K562 (cell line): ENCODE measurements around the gene MYO16. TPM values are rescaled to one million over a fixed set of nuclear protein-coding genes. Genes with fewer than 3 reads are reported as not detected.

Experiments used
- ATAC-seq: fragments of 200-7000 bp; cut with Tn5 transposase; 3 replicates; pipeline ENCODE4 v1.9.1; 2020; ENCODE audit warnings: moderate library complexity
- BruUV-seq: library from RNA; stranded (reverse); fragments of 400-500 nt; replicated peaks from 2 replicates; lab custom pipeline; 2021; lab: Mats Ljungman, UMichigan
- CTCF ChIA-PET: fragments of 300-600 bp; formaldehyde crosslinking; extraction: SDS; loops from one replicate; lab custom pipeline; 2021; ENCODE audit warnings: low intra/inter-chr PET ratio; lab: Yijun Ruan, JAX
- POLR2A ChIA-PET: fragments of 300-600, 350-650 bp; sonication (Branson Sonifier 250); formaldehyde crosslinking; extraction: SDS; loops from one replicate; lab custom pipeline; 2021; ENCODE audit warnings: antibody characterized with exemption, inconsistent platforms; lab: Yijun Ruan, JAX
- DNase-seq, 4 experiments: peaks; one replicate each; pipeline versions ENCODE4 v3.0.0 to v3.0.0-alpha.2; 2011 to 2018; ENCODE audit warnings: low spot score in 3 of 4, mixed read lengths in 3 of 4; ENCODE audit errors: extremely low read depth in 1 of 4
- FAIRE-seq: peaks from 2 replicates; lab custom pipeline; 2011; peaks lifted over from hg19 to GRCh38; lab: Jason Lieb, UNC
- H2AFZ ChIP-seq: 2 replicates; pipeline ENCODE4 v1.6.0; 2011; ENCODE audit warnings: low read depth, low read length, control low read depth, inconsistent platforms
- H3K27ac ChIP-seq: fragments of 200-600 bp; 3 replicates; pipeline ENCODE4 v1.8.0; 2011; ENCODE audit warnings: low read depth, mild to moderate bottlenecking, control low read depth, inconsistent platforms, low read length, moderate library complexity, mixed read lengths; ENCODE audit errors: extremely low read depth
- H3K27me3 ChIP-seq, 2 experiments: fragments of 300-600 bp in 1 of 2; 2 replicates in 1 of 2; 3 replicates in 1 of 2; pipeline versions ENCODE4 v1.6.0 to v1.8.0; 2011; ENCODE audit warnings: inconsistent platforms in 2 of 2, low read length in 2 of 2, mild to moderate bottlenecking in 1 of 2, mixed read lengths in 1 of 2, moderate library complexity in 1 of 2; ENCODE audit not compliant: control insufficient read depth in 2 of 2, insufficient read depth in 2 of 2
- H3K36me3 ChIP-seq: fragments of 300-600 bp; 3 replicates; pipeline ENCODE4 v1.8.0; 2011; ENCODE audit warnings: mild to moderate bottlenecking, low read length, inconsistent platforms; ENCODE audit not compliant: control insufficient read depth, insufficient read depth
- H3K4me1 ChIP-seq, 2 experiments: fragments of 200-600 bp in 1 of 2; replicated peaks in 1 of 2; 2 replicates in 1 of 2; 3 replicates in 1 of 2; pipeline versions ENCODE4 v1.5.1 to v1.8.0; 2011; ENCODE audit warnings: inconsistent platforms in 2 of 2, low read length in 2 of 2, mild to moderate bottlenecking in 1 of 2, mixed read lengths in 1 of 2, moderate library complexity in 1 of 2; ENCODE audit not compliant: control insufficient read depth in 2 of 2, insufficient read depth in 2 of 2
- H3K4me2 ChIP-seq: 2 replicates; pipeline ENCODE4 v1.6.1; 2011; ENCODE audit warnings: low read length, control low read depth, inconsistent platforms, mixed read lengths; ENCODE audit not compliant: insufficient read depth
- H3K4me3 ChIP-seq: fragments of 200-600 bp; sonication (generic), shearing (Covaris generic); 2 replicates; pipeline ENCODE4 v1.5.1; 2016; ENCODE audit warnings: control low read depth, inconsistent platforms
- H3K79me2 ChIP-seq: fragments of 200-600 bp; 3 replicates; pipeline ENCODE4 v1.8.0; 2011; ENCODE audit warnings: low read length, inconsistent platforms; ENCODE audit not compliant: control insufficient read depth, insufficient read depth
- H3K9ac ChIP-seq, 2 experiments: 2 replicates each; pipeline versions ENCODE4 v1.6.0 to v1.6.1; 2011; ENCODE audit warnings: low read depth in 2 of 2, low read length in 2 of 2, control low read depth in 1 of 2, inconsistent platforms in 1 of 2, mild to moderate bottlenecking in 1 of 2, mixed read lengths in 1 of 2; ENCODE audit not compliant: insufficient read depth in 1 of 2
- H3K9me1 ChIP-seq: one replicate; pipeline ENCODE4 v1.6.0; 2011; ENCODE audit warnings: inconsistent platforms, mild to moderate bottlenecking, low read length, moderate library complexity; ENCODE audit not compliant: control insufficient read depth, insufficient read depth
- H3K9me3 ChIP-seq: replicated peaks from 2 replicates; pipeline ENCODE4 v1.5.1; 2011; ENCODE audit warnings: low read depth, low read length, inconsistent platforms; ENCODE audit not compliant: control insufficient read depth, insufficient read depth
- H4K20me1 ChIP-seq: replicated peaks from 2 replicates; pipeline ENCODE4 v1.6.1; 2011; ENCODE audit warnings: low read length, inconsistent platforms, mixed read lengths; ENCODE audit not compliant: control insufficient read depth, insufficient read depth
- COPS2 ChIP-seq: fragments of 450-650 bp; conservative IDR thresholded peaks from 2 replicates; pipeline ENCODE4 v1.6.1; 2016; ENCODE audit warnings: mild to moderate bottlenecking, moderate library complexity
- HINFP ChIP-seq: fragments of 450-650 bp; conservative IDR thresholded peaks from 2 replicates; pipeline ENCODE4 v1.6.1; 2016; ENCODE audit warnings: missing genetic modification characterization, low read depth, mild to moderate bottlenecking, control low read depth, missing compliant biosample characterization
- HIVEP1 ChIP-seq: fragments of 250-450 bp; sonication (Bioruptor Pico); IDR thresholded peaks from 2 replicates; pipeline ENCODE4 v1.4.0; 2020; ENCODE audit warnings: mild to moderate bottlenecking
- HMGXB4 ChIP-seq: sonication (generic); formaldehyde crosslinking; IDR thresholded peaks from 2 replicates; pipeline ENCODE4 v1.8.1; 2023; ENCODE audit warnings: mild to moderate bottlenecking, missing genetic modification reagents
- MAFF ChIP-seq: IDR thresholded peaks from 2 replicates; pipeline ENCODE4 v1.6.1; 2012; ENCODE audit warnings: low read length, improper control_type of control experiment
- PRPF4 ChIP-seq: fragments of 200-400 bp; formaldehyde crosslinking; IDR thresholded peaks from one replicate; pipeline ENCODE4 v1.6.1; 2017; ENCODE audit warnings: low read length, low read depth, mild to moderate bottlenecking; ENCODE audit not compliant: insufficient read depth, poor library complexity, severe bottlenecking
- RBFOX2 ChIP-seq: fragments of 200-400 bp; formaldehyde crosslinking; IDR thresholded peaks from 2 replicates; pipeline ENCODE4 v1.6.1; 2017; ENCODE audit warnings: low read depth, mild to moderate bottlenecking, low read length, moderate library complexity
- SLC30A9 ChIP-seq: fragments of 250-450 bp; sonication (Bioruptor Pico); IDR thresholded peaks from 2 replicates; pipeline ENCODE4 v1.8.0; 2022; ENCODE audit warnings: mild to moderate bottlenecking, moderate library complexity
- STAT5A ChIP-seq: IDR thresholded peaks from 2 replicates; pipeline ENCODE4 v1.6.1; 2012; ENCODE audit warnings: low read length, inconsistent platforms, borderline replicate concordance
- TEAD1 ChIP-seq, 2 experiments: fragments of 450-650 bp in 1 of 2; sonication (generic) in 1 of 2; formaldehyde crosslinking; IDR thresholded peaks; 2 replicates each; pipeline versions ENCODE4 v1.4.0 to v1.8.0; 2020 to 2022; ENCODE audit warnings: mild to moderate bottlenecking in 2 of 2, missing genetic modification reagents in 1 of 2
- WHSC1 ChIP-seq: IDR thresholded peaks from one replicate; pipeline ENCODE4 v1.6.1; 2012; ENCODE audit warnings: low read length, control low read depth, inconsistent platforms
- ZKSCAN3 ChIP-seq: fragments of 250-450 bp; sonication (Bioruptor Pico); IDR thresholded peaks from 2 replicates; pipeline ENCODE4 v1.4.0; 2020
- ZNF165 ChIP-seq: fragments of 250-450 bp; sonication (Bioruptor Pico); IDR thresholded peaks from 2 replicates; pipeline ENCODE4 v1.4.0; 2020; ENCODE audit warnings: borderline replicate concordance
- ZNF644 ChIP-seq: fragments of 200-800 bp; sonication (Bioruptor generic); IDR thresholded peaks from 2 replicates; pipeline ENCODE4 v1.6.1; 2016; ENCODE audit warnings: low read depth, missing genetic modification characterization, missing compliant biosample characterization
- ZNF77 ChIP-seq: fragments of 250-450 bp; sonication (Bioruptor Pico); IDR thresholded peaks from 2 replicates; pipeline ENCODE4 v1.5.0; 2020
- WGBS: fragments of 100-300 bp; shearing (Covaris generic); methylation state at CpG from one replicate; pipeline ENCODE4 v1.1.6; 2016; ENCODE audit warnings: low coverage, mixed read lengths; ENCODE audit not compliant: insufficient coverage; ENCODE audit errors: missing lambda C conversion rate; 5-methylcytosine and 5-hydroxymethylcytosine counted together
- in situ Hi-C: fragments of 300-500 bp; cut with MboI; formaldehyde crosslinking; loops from 4 replicates; pipeline ENCODE4 v1.15.0; 2018; ENCODE audit warnings: inconsistent platforms, mixed read lengths
- intact Hi-C: fragments of 100-400 bp; cut with micrococcal nuclease; formaldehyde crosslinking; loops from 2 replicates; pipeline ENCODE4 v1.14.2; 2022
- polyA plus RNA-seq, 8 experiments: library from polyadenylated mRNA; depleted of rRNA in 4 of 8; stranded (reverse) in 5 of 8; unstranded in 3 of 8; fragments of >200 nt; fragmentation: Nextera tagmentation in 2 of 8; fragmentation: Illumina TruSeq in 1 of 8; extraction: Ambion mirVana in 2 of 8; extraction: Trizol in 1 of 8; gene quantifications; 2 replicates each; pipeline versions ENCODE4 v1.2.1 to v1.2.3, GENCODE V29; 2011 to 2014; ENCODE audit warnings: inconsistent platforms in 1 of 8, missing spikeins in 1 of 8
- total RNA-seq, 7 experiments: library from RNA; depleted of rRNA in 6 of 7; stranded (reverse); fragments of >200 nt in 6 of 7; fragmentation: Illumina TruSeq in 2 of 7; extraction: Trizol in 2 of 7; gene quantifications; 2 replicates each; pipeline versions ENCODE4 v1.2.1 to v1.2.3, GENCODE V29; 2011 to 2021; ENCODE audit warnings: low replicate concordance in 1 of 7
- TF ChIP-seq, protein P1 (sequence below): sonication (generic); formaldehyde crosslinking; IDR thresholded peaks from 2 replicates; pipeline ENCODE4 v1.8.0; 2022; ENCODE audit warnings: mild to moderate bottlenecking, missing genetic modification reagents

MYO16 gene
- total and polyA plus RNA-seq, 9 of the 15 experiments (the other 6 are each of a cell fraction or from before 2014, with no cell fraction given) = 4.3 to 45.7 (median 12.1) TPM

- no peak overlapping the region for H3K9ac ChIP-seq
- no peaks in the 10 kb centered on the region for H3K79me2 ChIP-seq
- ChIA-PET CTCF (no interaction called here), POLR2A (no interaction called here)
- H3K9me1 ChIP-seq = no peaks in the 10 kb centered on the region
- H3K4me2 ChIP-seq = no peak overlapping the region
- H3K27ac ChIP-seq = no peak overlapping the region
- no peak overlapping the region for H2AFZ ChIP-seq
- intact Hi-C loops = no loop called here
- no peak for FAIRE-seq
- H4K20me1 ChIP-seq = no peaks in the 10 kb centered on the region
- in situ Hi-C loops = no loop called here
- H3K9me3 ChIP-seq = no peaks in the 10 kb centered on the region
- no TSS peak for BruUV-seq
- no peak overlapping the region for H3K4me3 ChIP-seq
- H3K4me1 ChIP-seq = no peaks in the 10 kb centered on the region
- no peak for ATAC-seq
- H3K36me3 ChIP-seq = no peaks in the 10 kb centered on the region
- H3K27me3 ChIP-seq = no peaks in the 10 kb centered on the region
- TF ChIP-seq COPS2 = no peak
- TF ChIP-seq ZNF77 (CRISPR knock-in tag) = no peak
- no peak for TF ChIP-seq HINFP
- TF ChIP-seq WHSC1 = no peak
- no peak for TF ChIP-seq RBFOX2
- TF ChIP-seq, protein P1, sequence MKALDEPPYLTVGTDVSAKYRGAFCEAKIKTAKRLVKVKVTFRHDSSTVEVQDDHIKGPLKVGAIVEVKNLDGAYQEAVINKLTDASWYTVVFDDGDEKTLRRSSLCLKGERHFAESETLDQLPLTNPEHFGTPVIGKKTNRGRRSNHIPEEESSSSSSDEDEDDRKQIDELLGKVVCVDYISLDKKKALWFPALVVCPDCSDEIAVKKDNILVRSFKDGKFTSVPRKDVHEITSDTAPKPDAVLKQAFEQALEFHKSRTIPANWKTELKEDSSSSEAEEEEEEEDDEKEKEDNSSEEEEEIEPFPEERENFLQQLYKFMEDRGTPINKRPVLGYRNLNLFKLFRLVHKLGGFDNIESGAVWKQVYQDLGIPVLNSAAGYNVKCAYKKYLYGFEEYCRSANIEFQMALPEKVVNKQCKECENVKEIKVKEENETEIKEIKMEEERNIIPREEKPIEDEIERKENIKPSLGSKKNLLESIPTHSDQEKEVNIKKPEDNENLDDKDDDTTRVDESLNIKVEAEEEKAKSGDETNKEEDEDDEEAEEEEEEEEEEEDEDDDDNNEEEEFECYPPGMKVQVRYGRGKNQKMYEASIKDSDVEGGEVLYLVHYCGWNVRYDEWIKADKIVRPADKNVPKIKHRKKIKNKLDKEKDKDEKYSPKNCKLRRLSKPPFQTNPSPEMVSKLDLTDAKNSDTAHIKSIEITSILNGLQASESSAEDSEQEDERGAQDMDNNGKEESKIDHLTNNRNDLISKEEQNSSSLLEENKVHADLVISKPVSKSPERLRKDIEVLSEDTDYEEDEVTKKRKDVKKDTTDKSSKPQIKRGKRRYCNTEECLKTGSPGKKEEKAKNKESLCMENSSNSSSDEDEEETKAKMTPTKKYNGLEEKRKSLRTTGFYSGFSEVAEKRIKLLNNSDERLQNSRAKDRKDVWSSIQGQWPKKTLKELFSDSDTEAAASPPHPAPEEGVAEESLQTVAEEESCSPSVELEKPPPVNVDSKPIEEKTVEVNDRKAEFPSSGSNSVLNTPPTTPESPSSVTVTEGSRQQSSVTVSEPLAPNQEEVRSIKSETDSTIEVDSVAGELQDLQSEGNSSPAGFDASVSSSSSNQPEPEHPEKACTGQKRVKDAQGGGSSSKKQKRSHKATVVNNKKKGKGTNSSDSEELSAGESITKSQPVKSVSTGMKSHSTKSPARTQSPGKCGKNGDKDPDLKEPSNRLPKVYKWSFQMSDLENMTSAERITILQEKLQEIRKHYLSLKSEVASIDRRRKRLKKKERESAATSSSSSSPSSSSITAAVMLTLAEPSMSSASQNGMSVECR (CRISPR knock-in tag) = no peak
- TF ChIP-seq MAFF = no peak
- no peak for TF ChIP-seq TEAD1 (CRISPR knock-in tag; IDR thresholded peaks at IDR 0.05)
- TF ChIP-seq PRPF4 = no peak
- TF ChIP-seq HIVEP1 = no peak
- TF ChIP-seq ZKSCAN3 (CRISPR knock-in tag) = no peak
- TF ChIP-seq SLC30A9 (CRISPR knock-in tag) = no peak
- TF ChIP-seq HMGXB4 (CRISPR knock-in tag) = no peak
- no peak for TF ChIP-seq STAT5A
- TF ChIP-seq ZNF644 (tag) = no peak
- no peak for TF ChIP-seq ZNF165
- 57% methylated on average over 3 of the region's 3 CpGs for WGBS
- no peak for DNase-seq
Measured at GRCh38 chr13:108830916-108831315, 201.5 kb downstream of the MYO16 start.
